Vagina (tissue), 2 donors: ENCODE data around the gene GFPT1.

Source experiments
- POLR2A ChIP-seq, 2 donors: fragments of 450-650 bp; IDR thresholded peaks; one replicate each; pipeline ENCODE4 v1.6.1; 2017; ENCODE audit warnings: antibody characterized with exemption in 2 of 2, mild to moderate bottlenecking in 2 of 2, moderate library complexity in 2 of 2
- TF ChIP-seq, protein P1 (sequence below), 3 experiments: fragments of 450-650 bp in 2 of 3; fragments of 200-600 bp in 1 of 3; sonication (generic) in 1 of 3; IDR thresholded peaks; one replicate each; pipeline ENCODE4 v1.5.1; 2017 to 2019; ENCODE audit warnings: antibody characterized with exemption in 3 of 3, mild to moderate bottlenecking in 2 of 3, moderate library complexity in 2 of 3

DNA sequence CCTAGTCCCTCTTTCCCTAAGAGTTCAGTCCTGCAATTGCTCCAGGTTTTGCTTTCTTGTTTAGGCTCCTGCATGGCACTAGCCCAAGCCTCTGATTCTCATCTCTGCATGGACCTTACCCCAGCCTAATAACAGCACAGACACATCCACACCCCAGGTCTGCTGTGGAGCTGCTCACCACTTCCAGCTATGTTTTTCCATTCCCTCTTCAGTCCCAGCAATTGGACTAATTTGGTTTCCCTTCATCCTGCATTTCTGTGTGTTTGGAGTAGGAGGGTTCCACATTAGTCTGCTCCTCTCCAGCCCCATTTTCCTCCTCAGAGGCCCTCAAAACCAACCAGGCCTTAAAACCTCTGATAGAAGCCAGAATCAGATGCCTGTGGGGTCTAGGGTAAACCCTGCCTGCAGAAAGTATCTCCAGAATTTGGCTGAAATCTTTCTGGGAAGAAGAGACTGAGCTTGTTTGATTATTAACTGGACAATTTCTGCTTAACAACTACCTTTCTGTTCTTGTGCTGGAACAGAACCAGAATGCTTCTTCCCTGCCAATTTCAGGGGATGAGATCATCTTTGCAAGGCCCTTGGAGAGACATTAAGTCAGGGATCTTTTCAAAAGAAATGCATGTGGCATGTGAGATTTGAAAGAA is 95.9 kb downstream of the GFPT1 start:
- TF ChIP-seq POLR2A (IDR thresholded peaks at IDR 0.05) = no peak
- TF ChIP-seq, protein P1, sequence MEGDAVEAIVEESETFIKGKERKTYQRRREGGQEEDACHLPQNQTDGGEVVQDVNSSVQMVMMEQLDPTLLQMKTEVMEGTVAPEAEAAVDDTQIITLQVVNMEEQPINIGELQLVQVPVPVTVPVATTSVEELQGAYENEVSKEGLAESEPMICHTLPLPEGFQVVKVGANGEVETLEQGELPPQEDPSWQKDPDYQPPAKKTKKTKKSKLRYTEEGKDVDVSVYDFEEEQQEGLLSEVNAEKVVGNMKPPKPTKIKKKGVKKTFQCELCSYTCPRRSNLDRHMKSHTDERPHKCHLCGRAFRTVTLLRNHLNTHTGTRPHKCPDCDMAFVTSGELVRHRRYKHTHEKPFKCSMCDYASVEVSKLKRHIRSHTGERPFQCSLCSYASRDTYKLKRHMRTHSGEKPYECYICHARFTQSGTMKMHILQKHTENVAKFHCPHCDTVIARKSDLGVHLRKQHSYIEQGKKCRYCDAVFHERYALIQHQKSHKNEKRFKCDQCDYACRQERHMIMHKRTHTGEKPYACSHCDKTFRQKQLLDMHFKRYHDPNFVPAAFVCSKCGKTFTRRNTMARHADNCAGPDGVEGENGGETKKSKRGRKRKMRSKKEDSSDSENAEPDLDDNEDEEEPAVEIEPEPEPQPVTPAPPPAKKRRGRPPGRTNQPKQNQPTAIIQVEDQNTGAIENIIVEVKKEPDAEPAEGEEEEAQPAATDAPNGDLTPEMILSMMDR (IDR thresholded peaks at IDR 0.05) = no peak
